ENCODE results near the gene CLEC2A.

CLEC2A gene

GRCh38 chr12:9973949-9974348, 41.8 kb upstream of the CLEC2A start:
- Histone ChIP-seq H3K9me3 (no peaks in the 10 kb centered on the region), H3K4me1 (ENCODE audit: control insufficient read depth in 1 of 2, insufficient read depth in 1 of 2, low read depth in 1 of 2, low read length in 1 of 2) (peaks cover 93 to 98% of the 10 kb centered on the region in 2 experiments), H3K4me3 (ENCODE audit: low read depth in 1 of 2, low read length in 1 of 2) (peak overlapping the region; percentile 49 to 68), H3K27ac (peak overlapping the region; percentile 82), H3K27me3 (no peaks in the 10 kb centered on the region), H3K36me3 (no peaks in the 10 kb centered on the region)
- no peak for TF ChIP-seq CTCF (IDR thresholded peaks at IDR 0.05)

GRCh38 chr12:9971181-9971580, 39.0 kb upstream of the CLEC2A start, which contains the start of gene CLEC12A:
TSS of gene CLEC12A (plus strand) at chr12:9971409. CDS start at chr12:9971597, 188 bp downstream.
- TF ChIP-seq CTCF (IDR thresholded peaks at IDR 0.05), result no peak
- no peaks in the 10 kb centered on the region for H3K27me3 ChIP-seq
- H3K9me3 ChIP-seq, result no peaks in the 10 kb centered on the region
- peak within 1 kb of the TSS; percentile 49 to 68 for H3K4me3 ChIP-seq (ENCODE audit: low read depth in 1 of 2, low read length in 1 of 2)
- H3K36me3 ChIP-seq, result no peaks in the 10 kb centered on the region
- H3K4me1 ChIP-seq (ENCODE audit: control insufficient read depth in 1 of 2, insufficient read depth in 1 of 2, low read depth in 1 of 2, low read length in 1 of 2), result peaks cover 65 to 83% of the 10 kb centered on the region in 2 experiments
- peak within 1 kb of the TSS; percentile 82 for H3K27ac ChIP-seq

- Histone ChIP-seq H3K27ac (no peak overlapping the region), H3K27me3 (no peaks in the 10 kb centered on the region), H3K36me3 (no peaks in the 10 kb centered on the region), H3K9me3 (no peaks in the 10 kb centered on the region), H3K4me3 (ENCODE audit: low read depth in 1 of 2, low read length in 1 of 2) (no peak overlapping the region), H3K4me1 (ENCODE audit: control insufficient read depth in 1 of 2, insufficient read depth in 1 of 2, low read depth in 1 of 2, low read length in 1 of 2) (peaks cover 50 to 72% of the 10 kb centered on the region in 2 experiments)
- no peak for TF ChIP-seq CTCF (IDR thresholded peaks at IDR 0.05)
Observed at GRCh38 chr12:9969673-9970072, 37.5 kb upstream of the CLEC2A start.

- no peak for TF ChIP-seq CTCF (IDR thresholded peaks at IDR 0.05)
- Histone ChIP-seq H3K27ac (no peak overlapping the region), H3K9me3 (no peaks in the 10 kb centered on the region), H3K36me3 (no peaks in the 10 kb centered on the region), H3K4me1 (ENCODE audit: control insufficient read depth in 1 of 2, insufficient read depth in 1 of 2, low read depth in 1 of 2, low read length in 1 of 2) (peaks cover 8 to 24% of the 10 kb centered on the region in 2 experiments), H3K27me3 (no peaks in the 10 kb centered on the region), H3K4me3 (ENCODE audit: low read depth in 1 of 2, low read length in 1 of 2) (no peak overlapping the region)
Observed at GRCh38 chr12:9961901-9962300, 29.7 kb upstream of the CLEC2A start.

GRCh38 chr12:9961106-9961505, 28.9 kb upstream of the CLEC2A start:
- no peak for TF ChIP-seq CTCF (IDR thresholded peaks at IDR 0.05)
- no peaks in the 10 kb centered on the region for H3K9me3 ChIP-seq
- H3K4me1 ChIP-seq (ENCODE audit: control insufficient read depth in 1 of 2, insufficient read depth in 1 of 2, low read depth in 1 of 2, low read length in 1 of 2), result peaks cover 8 to 24% of the 10 kb centered on the region in 2 experiments
- H3K27ac ChIP-seq, result no peak overlapping the region
- H3K27me3 ChIP-seq, result no peaks in the 10 kb centered on the region
- no peaks in the 10 kb centered on the region for H3K36me3 ChIP-seq
- H3K4me3 ChIP-seq (ENCODE audit: low read depth in 1 of 2, low read length in 1 of 2), result no peak overlapping the region

- H3K4me1 ChIP-seq (ENCODE audit: control insufficient read depth in 1 of 2, insufficient read depth in 1 of 2, low read depth in 1 of 2, low read length in 1 of 2), result peaks cover 8 to 24% of the 10 kb centered on the region in 2 experiments
- H3K27me3 ChIP-seq, result no peaks in the 10 kb centered on the region
- no peak for TF ChIP-seq CTCF (IDR thresholded peaks at IDR 0.05)
- no peaks in the 10 kb centered on the region for H3K36me3 ChIP-seq
- no peaks in the 10 kb centered on the region for H3K9me3 ChIP-seq
- no peak overlapping the region for H3K4me3 ChIP-seq (ENCODE audit: low read depth in 1 of 2, low read length in 1 of 2)
- no peak overlapping the region for H3K27ac ChIP-seq
Observed at GRCh38 chr12:9960590-9960989, 28.4 kb upstream of the CLEC2A start.

Data from neutrophil (primary cell).